Gastroesophageal sphincter (tissue), 4 donors: ENCODE data around the gene ENPP3. TPM values are rescaled to one million over a fixed set of nuclear protein-coding genes. Genes with fewer than 3 reads are reported as not detected.

Source experiments
- ATAC-seq: fragments of 150-250 bp; one replicate; pipeline ENCODE4 v1.9.1; 2016; ENCODE audit warnings: mild to moderate bottlenecking, moderate library complexity
- H3K27ac ChIP-seq, 4 donors: fragments of 200-600 bp; sonication (generic) in 3 of 4; 1 replicate in 3 of 4; 2 replicates in 1 of 4; pipeline ENCODE4 v1.5.1; 2016 to 2019
- H3K27me3 ChIP-seq: fragments of 200-600 bp; sonication (generic); one replicate; pipeline ENCODE4 v1.5.1; 2019
- H3K36me3 ChIP-seq, 2 donors: fragments of 200-600 bp; sonication (generic); one replicate each; pipeline ENCODE4 v1.5.1; 2019; ENCODE audit warnings: control low read depth in 1 of 2
- H3K4me1 ChIP-seq, 3 donors: fragments of 200-600 bp; sonication (generic); 1 replicate in 2 of 3; 2 replicates in 1 of 3; pipeline ENCODE4 v1.5.1; 2016 to 2019; ENCODE audit warnings: control low read depth in 2 of 3
- H3K4me3 ChIP-seq, 2 donors: fragments of 200-600 bp; sonication (generic); one replicate each; pipeline ENCODE4 v1.5.1; 2019; ENCODE audit warnings: mild to moderate bottlenecking in 1 of 2, moderate library complexity in 1 of 2
- H3K9me3 ChIP-seq, 3 donors: fragments of 200-600 bp; sonication (generic); one replicate each; pipeline ENCODE4 v1.5.1; 2017 to 2019; ENCODE audit warnings: control low read depth in 2 of 3
- CTCF ChIP-seq, 4 experiments: fragments of 200-600 bp in 2 of 4; fragments of 450-650 bp in 2 of 4; sonication (generic) in 1 of 4; IDR thresholded peaks; one replicate each; pipeline ENCODE4 v1.5.1; 2017 to 2019; ENCODE audit warnings: antibody characterized with exemption in 4 of 4, mild to moderate bottlenecking in 2 of 4, moderate library complexity in 2 of 4
- EP300 ChIP-seq: sonication (generic); formaldehyde crosslinking; IDR thresholded peaks from one replicate; pipeline ENCODE4 v1.6.1; 2017; ENCODE audit warnings: antibody characterized with exemption, mild to moderate bottlenecking
- POLR2A ChIP-seq, 2 donors: fragments of 450-650 bp; IDR thresholded peaks; one replicate each; pipeline ENCODE4 v1.6.1; 2017; ENCODE audit warnings: antibody characterized with exemption in 2 of 2, mild to moderate bottlenecking in 2 of 2, moderate library complexity in 1 of 2
- POLR2AphosphoS5 ChIP-seq: sonication (generic); formaldehyde crosslinking; IDR thresholded peaks from one replicate; pipeline ENCODE4 v1.6.1; 2017; ENCODE audit warnings: antibody characterized with exemption
- WGBS, 2 donors: methylation state at CpG; one replicate each; pipeline ENCODE4 v1.1.5; 2018; ENCODE audit warnings: low coverage in 1 of 2; 5-methylcytosine and 5-hydroxymethylcytosine counted together
- total RNA-seq, 4 donors: library from RNA; depleted of rRNA; stranded (reverse); fragments of >200 nt; gene quantifications; one replicate each; pipeline ENCODE4 v1.1.0, GENCODE V29; 2016

ENPP3 gene
- total RNA-seq, 4 donors from 2014 or later, result 0.35 to 1.5 (median 0.39) TPM; not detected in 1

GRCh38 chr6:131635384-131636340, 1.4 kb upstream of the ENPP3 start:
- no peak overlapping the region for H3K4me3 ChIP-seq
- no peak for ATAC-seq
- no peaks in the 10 kb centered on the region for H3K27me3 ChIP-seq
- H3K36me3 ChIP-seq, result no peaks in the 10 kb centered on the region
- no peak overlapping the region for H3K27ac ChIP-seq
- no peaks in the 10 kb centered on the region for H3K4me1 ChIP-seq
- H3K9me3 ChIP-seq, result no peaks in the 10 kb centered on the region
- 90 to 94% methylated on average over 10 to 11 of the region's 11 CpGs for WGBS, 2 donors
- no peak for TF ChIP-seq CTCF (IDR thresholded peaks at IDR 0.05)
- TF ChIP-seq POLR2A (IDR thresholded peaks at IDR 0.05), result no peak
- no peak for TF ChIP-seq EP300
- no peak for TF ChIP-seq POLR2AphosphoS5

- ATAC-seq, result no peak
- 69 to 85% methylated on average over 2 of the region's 2 CpGs for WGBS, 2 donors
- no peaks in the 10 kb centered on the region for H3K27me3 ChIP-seq
- TF ChIP-seq POLR2AphosphoS5 (no peak), CTCF (IDR thresholded peaks at IDR 0.05) (no peak), POLR2A (IDR thresholded peaks at IDR 0.05) (no peak), EP300 (no peak)
- no peaks in the 10 kb centered on the region for H3K36me3 ChIP-seq
- no peaks in the 10 kb centered on the region for H3K4me1 ChIP-seq
- H3K9me3 ChIP-seq, result no peaks in the 10 kb centered on the region
- no peak overlapping the region for H3K4me3 ChIP-seq
- H3K27ac ChIP-seq, result no peak overlapping the region
Observed at GRCh38 chr6:131638013-131638412, 911 bp downstream of the ENPP3 start.

- H3K27ac ChIP-seq, result no peak overlapping the region
- H3K4me3 ChIP-seq, result no peak overlapping the region
- no peaks in the 10 kb centered on the region for H3K9me3 ChIP-seq
- no peaks in the 10 kb centered on the region for H3K36me3 ChIP-seq
- TF ChIP-seq POLR2A (IDR thresholded peaks at IDR 0.05) (no peak), CTCF (IDR thresholded peaks at IDR 0.05) (no peak), EP300 (no peak), POLR2AphosphoS5 (no peak)
- 60 to 66% methylated on average over 2 of the region's 2 CpGs for WGBS, 2 donors
- H3K4me1 ChIP-seq, result no peaks in the 10 kb centered on the region
- no peaks in the 10 kb centered on the region for H3K27me3 ChIP-seq
- ATAC-seq, result no peak
Observed at GRCh38 chr6:131640100-131640499, 3.0 kb downstream of the ENPP3 start.

- no peak for ATAC-seq
- WGBS, 2 donors, result 74 to 85% methylated on average over 3 of the region's 3 CpGs
Observed at GRCh38 chr6:131640576-131640975, 3.5 kb downstream of the ENPP3 start.

More at GRCh38 chr6:131640576-131640975, 3.5 kb downstream of the ENPP3 start:
- Histone ChIP-seq H3K27ac (no peak overlapping the region), H3K27me3 (no peaks in the 10 kb centered on the region), H3K9me3 (no peaks in the 10 kb centered on the region), H3K36me3 (no peaks in the 10 kb centered on the region), H3K4me1 (no peaks in the 10 kb centered on the region), H3K4me3 (no peak overlapping the region)
- TF ChIP-seq POLR2A (IDR thresholded peaks at IDR 0.05) (no peak), POLR2AphosphoS5 (no peak), EP300 (no peak), CTCF (IDR thresholded peaks at IDR 0.05) (no peak)
